GM21367 (cell line): Measurements from ENCODE around the gene PDZK1IP1.
"Not testable (repeated sequence)": the region's sequence is repeated elsewhere in the genome, so short reads cannot be mapped to it uniquely, and the experiment has no call there.

Source experiments
- ATAC-seq: cut with Tn5 transposase; IDR thresholded peaks from one replicate; pipeline ENCODE4 v1.9.1; 2021; ENCODE audit not compliant: unreplicated experiment

Gene PDZK1IP1

DNA sequence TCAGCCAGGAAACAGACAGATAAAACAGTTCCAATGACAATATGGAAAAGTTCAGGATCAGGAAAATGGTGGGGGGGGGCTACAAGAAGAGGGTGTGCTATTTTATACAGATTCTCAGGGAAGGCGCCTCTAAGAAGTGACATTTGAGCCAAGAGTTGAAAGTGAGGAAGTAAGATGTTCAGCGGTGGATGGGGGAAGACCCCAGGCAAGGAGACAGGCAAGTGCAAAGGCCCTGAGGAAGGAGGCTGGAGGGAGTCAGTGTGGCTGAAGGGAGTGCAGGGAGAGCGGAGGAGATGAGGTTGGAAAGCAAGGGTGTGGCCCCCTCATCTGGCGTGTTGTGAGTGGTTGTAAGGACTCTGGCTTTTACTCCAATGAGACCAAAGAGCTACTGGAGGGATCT lies 8.4 kb upstream of the PDZK1IP1 start:
- ATAC-seq, result no peak

DNA sequence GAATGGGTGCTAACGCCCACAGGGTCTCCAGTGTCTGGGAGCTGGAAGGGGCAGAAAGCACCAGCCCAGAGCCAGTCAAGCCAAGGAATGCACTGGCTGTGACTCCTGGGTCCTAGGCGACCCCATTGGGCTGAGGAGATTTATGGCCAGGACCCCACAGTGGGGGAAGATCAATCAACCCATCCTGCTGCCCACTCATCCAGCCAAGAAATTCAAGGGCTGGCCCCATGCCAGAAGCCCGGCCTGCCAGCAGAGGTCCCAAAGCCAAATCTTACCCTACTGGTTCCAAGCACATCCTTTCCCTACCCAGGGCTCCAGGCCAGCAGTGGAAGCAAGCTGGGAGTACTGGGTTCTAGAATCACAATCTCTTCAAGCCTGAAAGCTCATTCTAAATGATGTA lies 6.8 kb upstream of the PDZK1IP1 start:
- ATAC-seq, result no peak

DNA sequence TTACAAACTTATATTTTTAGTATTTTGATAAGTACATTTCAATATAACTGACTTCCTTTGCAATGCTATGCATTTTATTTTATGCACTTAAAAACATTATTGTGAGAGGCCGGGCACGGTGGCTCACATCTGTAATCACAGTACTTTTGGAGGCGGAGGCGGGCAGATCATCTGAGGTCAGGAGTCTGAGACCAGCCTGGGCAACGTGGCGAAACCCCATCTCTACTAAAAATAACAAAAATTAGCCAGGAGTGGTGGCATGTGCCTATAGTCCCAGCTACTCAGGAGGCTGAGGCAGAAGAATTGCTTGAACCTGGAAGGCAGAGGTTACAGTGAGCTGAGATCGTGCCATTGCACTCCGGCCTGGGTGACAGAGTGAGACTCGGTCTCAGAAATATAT lies 6.1 kb upstream of the PDZK1IP1 start:
- ATAC-seq, result not testable (repeated sequence)

DNA sequence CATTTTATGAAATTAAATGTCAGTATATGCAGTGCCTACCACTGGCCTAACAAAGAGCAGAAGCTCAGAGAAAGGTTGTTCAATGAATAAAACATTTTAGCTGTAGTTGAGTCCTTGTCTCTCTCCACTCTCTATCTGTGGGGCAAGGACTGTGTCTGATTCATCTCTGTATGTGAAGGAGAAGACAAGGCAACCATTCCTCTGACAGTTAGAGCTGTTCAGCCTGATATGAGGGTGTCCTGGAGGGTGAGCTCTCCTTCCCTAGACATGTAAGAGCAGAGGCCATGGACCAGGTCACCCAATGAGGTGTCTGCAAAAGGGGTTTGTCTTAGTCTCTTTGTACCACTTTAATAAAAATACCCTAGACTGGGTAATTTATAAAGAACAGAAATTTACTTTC lies 4.5 kb upstream of the PDZK1IP1 start:
- ATAC-seq, result no peak

DNA sequence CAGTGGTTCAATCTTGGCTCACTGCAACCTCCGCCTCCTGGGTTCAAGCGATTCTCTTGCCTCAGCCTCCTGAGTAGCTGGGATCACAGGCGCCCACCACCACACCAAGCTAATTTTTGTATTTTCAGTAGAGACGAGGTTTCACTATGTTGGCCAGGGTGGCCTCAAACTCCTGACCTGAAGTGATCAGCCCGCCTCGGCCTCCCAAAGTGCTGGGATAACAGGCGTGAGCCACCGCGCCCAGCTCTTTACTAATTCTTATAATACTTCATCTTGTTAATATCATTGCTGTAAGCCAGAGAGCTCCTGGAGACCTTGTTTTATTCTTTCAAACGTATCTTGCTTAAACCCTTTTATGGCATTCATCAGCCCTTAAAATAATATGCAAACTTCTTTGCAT lies 3.7 kb upstream of the PDZK1IP1 start:
- ATAC-seq, result not testable (repeated sequence)

DNA sequence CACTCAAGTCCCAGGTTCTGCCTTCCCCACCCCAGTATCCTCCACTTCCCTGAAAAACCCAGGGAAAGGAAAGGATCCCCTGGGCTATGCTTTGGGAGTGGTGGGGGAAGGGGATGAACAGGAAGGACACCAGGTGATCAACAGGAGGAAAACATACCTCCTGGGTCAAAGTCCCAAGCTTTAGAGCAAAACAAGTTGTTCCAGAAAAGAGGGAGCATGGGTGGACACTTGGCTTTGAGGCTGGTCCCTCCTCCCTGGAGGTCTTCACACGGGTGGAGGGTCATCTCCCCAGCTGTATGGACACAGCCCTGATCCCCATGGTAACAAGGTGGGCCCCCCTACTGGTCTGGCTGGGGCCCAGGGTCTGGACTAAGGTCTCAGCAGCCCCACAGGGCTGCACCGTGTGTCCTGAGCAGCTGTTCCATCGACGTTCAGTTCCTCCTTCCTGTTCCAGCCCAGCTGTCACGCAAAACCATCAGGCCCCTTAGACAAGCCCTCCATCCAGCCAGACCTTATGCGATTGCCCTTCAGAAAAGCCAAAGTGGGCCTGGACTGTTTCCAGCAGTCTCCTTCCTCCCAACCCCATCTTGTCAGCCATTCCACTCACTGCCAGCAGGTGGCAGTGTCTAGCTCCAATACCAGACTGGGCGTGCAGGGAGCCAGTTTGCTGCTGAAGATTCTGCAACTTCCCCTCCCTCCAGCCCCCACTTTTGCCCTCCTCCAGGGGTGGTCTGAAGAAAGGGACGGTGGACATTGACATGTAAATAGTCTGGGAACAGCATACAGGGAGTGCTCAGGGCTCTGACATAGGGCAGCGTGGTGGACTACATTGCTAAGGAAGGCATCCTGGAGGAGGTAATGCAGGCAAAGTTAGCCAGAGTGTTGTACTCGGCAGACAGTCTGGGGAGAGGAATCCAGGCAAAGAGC lies 2.9 kb upstream of the PDZK1IP1 start:
- ATAC-seq, result peak; percentile 65

DNA sequence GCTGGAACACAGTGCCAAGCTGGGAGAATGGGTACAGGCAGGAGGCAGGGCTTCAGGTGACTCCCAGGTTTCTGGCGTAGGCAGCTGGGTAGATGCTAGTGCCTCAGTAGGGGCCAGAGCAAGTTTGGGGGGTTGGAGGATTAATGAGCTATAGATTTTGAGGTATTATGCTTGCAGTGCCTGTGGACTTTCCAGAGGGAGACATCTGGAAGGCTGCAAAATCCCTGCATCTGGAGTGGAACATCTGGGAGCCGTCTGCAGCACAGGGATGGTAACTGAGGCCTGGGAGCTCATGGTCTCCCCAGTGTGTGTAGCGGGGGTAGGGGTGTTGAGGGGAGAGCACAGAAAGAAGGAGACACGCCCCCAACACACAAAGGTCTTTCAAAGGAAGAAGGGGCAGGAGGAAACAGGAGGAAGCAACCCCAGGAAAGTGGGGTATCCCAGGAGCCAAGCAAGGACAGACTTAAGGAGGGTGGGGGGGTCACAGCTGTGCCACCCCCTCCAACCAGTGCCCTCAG lies 2.2 kb upstream of the PDZK1IP1 start:
- ATAC-seq, result no peak

DNA sequence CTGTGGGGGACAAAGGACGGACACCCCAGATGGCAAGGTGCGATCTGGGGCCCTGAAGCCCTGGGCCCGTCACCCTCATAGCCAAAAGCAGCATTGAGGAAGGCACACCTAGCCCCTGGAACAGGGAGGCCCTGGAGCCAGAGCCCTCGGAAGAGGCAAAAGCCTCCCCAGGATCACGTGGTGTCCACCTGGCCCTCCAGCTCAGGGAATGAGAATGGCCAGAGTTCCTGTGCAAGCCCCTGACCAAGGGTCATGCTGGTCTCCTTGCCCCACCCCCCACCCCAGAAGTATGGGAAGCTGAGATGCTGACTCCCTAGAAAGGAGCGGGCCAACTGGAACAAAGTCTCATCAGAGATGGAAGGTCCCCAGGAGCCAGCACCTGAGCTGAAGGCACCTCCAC lies 1.0 kb upstream of the PDZK1IP1 start:
- ATAC-seq, result no peak

DNA sequence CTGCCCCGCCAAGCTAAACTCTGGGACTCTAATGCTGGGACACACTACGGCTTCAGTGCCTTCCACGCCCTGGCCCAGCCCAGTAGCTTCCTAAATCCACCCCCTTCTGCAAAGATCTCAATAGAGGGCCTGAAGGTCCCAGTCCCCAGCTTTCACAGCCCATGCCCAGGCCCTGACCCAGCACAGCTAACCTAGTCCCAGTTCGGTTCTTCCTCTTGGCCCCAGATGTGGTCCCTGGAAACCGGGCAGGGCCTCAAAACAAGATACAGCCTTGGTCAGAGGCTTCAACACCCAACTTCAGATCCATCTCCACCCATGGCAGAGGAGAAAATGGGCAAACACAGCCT lies 646 bp upstream of the PDZK1IP1 start:
- no peak for ATAC-seq

DNA sequence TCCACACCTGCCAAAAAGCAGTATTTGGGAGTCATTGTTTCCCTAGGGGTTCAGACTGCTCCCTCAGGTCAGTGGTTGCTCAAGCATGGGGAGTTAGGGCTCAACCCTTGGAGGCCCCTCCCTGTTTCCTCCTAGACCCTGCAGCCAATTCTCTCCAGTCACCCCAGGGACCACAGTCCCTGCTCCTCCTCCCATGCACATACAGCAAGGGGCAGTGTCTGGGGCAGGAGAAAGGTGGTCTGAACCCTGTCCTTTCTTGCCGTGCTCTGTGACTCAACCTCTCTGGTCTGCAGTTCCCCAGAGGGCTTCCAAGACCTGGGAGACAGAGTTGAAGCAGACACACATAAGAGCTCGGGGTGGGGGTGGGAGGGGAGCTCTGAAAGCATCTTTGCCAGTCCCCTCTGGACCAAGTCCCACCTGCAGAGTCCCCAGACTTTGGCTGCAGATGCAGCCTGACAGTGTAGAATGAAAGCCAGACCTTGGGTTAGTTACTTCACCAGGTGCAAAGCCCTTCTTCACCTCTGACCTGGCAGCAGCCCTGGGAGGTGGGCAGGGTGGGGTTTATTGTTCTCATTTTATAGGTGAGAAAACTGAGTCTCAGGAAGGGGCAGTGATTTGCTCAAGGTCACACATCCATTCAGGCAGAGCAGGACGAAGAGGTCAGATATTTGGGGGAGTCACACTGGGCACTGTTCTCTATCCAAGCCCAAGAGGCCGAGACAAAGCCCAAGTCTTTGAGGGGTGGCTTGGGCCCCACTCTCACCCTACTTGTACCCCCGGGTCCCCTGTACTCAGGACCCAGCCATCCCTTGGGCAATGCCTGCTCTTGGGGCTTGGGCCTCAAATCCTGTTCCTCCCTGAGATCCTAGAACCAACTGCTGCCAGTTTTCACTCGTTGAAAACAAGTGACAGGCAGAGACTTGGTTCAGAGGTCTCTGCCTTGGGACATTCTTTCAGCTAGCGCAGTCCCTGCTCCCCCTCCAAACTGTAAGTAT lies 748 bp downstream of the PDZK1IP1 start:
- ATAC-seq, result no peak

DNA sequence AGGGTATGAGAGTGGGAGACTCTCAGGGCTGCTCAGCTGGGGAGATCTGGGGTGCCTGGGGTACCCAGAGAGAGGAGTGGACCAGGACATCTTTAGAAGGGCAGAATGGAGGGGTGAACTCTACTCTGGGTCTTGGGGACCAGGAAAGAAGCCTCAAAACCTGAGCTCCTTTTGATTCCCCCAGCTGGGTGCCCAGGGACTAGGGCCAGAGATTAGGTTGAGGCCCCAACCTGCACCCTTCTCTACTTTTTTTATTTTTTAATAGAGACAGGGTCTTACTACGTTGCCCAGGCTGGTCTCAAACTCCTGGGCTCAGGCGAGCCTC lies 1.9 kb downstream of the PDZK1IP1 start:
- ATAC-seq, result no peak

DNA sequence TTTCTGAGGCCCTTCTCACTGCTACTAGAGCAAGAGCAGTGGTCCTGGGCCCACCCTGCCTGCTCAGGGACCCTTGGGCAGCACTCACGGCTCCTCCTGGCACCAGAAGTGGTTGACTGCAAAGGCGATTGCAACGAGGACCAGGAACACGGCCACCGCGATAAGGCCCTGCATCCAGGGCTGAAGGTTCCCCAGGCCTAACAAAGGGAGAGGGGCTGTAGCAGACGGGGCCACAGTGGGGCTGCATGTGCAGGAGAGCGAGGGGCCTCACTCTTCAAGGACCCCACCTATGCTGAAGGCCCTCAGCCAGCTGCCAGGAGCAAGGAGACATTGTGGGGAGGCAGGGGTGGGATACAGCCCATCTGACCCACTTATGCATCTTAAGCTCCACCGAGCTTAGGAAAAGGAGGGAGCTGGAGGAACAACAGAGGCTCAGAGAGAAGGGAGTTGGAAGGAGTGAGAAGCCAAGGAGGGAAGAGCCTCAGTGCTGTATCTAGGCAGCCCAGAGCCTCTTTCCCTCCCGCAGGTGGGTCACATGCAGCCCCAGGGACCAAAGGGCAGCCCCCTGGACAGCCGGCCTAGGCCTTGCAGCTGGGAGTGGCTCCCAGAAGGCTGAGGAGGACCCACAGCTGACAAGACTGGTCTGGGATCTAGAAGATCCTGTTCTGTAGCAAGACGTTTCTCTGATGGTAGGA lies 2.5 kb downstream of the PDZK1IP1 start:
- no peak for ATAC-seq

DNA sequence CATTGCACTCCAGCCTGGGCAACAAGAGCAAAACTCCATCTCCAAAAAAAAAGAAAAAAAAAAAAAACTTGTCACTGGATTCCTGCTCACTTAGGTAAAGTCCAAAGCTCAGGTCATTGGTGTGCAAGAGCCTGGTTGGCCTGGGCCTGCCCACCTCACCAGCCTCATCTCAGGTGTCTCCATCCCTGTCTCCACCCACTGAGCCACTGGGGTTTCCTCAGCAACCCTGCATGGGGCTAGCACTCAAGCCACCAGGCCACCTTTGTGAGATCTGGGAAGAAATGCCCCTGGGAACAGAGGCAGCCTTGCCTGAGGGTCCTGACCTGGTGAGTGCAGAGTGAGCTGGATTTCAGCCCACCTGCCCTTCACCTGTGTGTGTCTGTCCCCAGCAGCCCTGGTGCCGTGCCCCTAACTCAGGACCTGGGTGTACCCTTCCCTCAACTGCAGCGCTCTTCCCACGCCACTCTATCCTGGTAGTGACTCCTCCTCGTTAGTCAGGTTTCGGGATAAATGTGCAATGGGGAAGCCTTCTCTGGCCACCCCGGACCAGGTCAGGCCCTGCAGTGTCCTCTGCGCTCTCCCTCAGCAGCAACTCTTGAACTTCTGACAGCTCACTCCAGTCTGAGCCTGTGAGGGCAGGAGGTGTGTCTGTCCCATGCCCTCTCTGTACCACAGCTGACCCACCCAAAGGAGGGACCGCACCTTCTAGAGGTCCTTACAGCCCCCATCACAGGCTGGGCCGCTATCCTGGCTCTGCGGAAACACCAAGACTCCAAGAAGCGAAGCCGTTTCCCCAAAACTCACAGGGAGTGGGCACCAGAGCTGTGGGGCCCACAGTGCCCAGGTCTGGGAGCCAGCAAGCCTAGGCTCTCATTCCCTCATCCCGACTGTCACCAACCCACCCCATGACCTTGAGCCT lies 3.3 kb downstream of the PDZK1IP1 start:
- ATAC-seq, result no peak

DNA sequence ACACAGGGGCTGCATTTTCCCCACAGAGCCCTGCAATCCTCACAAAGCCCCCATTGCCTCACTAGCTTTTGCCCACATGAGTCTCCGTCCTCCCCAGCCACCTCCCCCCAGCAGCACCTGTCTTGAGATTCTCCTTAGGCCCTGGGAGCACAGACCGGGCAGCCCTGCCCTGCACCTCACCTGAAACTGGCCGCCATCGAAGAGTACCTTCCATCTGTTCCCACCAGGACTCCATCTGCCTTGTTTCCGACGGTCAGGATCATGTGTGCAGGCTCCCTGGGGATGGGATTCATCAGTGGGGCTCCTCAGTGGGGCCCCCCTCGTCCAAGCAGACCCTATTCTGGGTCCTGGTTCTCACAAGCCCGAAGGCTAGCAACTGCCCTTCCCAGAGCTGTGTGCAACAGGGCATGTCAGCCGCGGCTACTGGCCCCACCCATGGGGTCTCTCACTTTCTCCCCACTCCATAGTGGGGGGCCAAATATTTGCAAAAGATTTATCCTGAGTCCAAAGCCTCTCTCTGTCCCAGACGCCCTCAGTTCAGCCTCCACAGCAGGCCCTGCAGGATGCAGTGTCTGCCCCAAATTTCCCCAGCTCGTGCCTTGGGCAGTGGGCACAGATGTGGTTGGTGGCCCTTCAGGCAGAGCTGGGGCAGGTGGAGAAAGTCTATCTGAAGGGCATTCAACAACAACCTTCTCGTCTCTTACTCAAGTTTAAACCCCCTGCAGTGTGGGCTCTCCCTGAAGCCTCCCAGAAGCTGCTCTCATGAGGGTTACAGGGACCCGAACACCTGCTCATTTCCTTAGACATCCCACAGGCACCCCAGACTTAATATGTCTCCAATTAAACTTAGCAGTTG lies 4.8 kb downstream of the PDZK1IP1 start:
- no peak for ATAC-seq

DNA sequence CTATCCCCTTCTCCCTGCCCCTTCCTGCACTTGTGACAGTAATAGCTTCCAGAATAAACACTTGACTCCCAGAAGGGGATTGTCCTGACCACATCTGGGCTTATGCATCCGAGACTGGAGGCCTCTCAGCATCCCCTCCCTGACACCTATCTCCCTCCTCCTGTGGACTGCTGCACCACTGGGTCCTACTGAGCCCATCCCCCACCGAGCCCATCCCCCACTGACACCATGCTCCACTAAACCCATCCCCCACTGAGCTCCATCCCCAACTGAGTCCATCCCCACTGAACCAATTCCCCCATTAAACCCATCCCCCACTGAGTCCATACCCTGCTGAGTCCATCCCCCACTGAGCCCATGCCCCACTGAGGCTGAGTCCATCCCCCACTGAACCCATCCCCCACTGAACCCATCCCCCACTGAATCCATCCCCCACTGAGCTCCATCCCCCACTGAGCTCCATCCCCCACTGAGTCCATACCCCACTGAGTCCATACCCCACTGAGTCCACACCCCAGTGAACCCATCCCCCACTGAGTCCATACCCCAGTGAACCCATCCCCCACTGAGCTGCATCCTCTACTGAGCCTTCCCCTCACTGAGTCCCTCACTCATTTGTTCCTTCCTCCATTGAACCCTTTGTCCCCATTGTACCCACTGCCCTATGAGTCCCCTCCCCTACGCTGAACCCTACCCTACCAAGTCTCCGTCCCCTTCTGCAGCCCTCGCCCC lies 5.6 kb downstream of the PDZK1IP1 start:
- no peak for ATAC-seq

DNA sequence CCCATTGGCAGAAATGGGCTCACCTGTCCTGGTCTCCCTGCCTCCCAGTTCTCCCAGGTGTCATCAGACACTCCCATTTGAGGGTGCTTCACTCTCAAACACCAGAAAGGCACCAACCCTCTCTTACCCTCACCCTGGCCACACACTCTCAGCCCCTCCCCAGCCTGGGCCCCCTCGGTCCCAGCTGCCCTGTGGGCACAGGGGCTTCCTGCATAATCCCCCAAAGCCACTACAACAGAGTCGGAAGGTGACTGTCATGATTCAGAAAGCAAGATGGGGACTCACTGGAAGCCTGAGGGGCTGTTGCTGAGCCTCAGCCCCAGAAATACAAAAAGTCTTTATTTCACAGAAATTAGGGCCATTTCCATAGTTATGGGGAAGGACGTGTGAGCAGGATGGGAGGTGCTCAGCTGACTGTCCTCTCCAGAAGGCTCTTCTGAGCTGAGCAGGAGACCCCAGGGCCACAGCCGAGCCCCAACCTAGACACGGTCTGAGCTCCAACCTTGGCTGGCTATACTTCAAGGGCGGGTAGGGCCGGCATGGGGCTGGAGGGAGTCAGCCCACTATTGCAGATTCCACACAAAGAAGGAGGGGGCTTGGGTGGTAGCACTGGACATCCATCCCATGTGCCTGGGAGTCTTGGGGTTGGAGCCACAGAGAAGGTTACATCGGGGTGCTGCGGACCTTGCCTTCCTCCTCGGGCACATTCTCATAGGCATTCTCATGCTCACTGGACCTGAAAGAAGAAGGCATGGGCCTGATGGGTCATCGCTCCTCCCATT lies 6.3 kb downstream of the PDZK1IP1 start:
- no peak for ATAC-seq

DNA sequence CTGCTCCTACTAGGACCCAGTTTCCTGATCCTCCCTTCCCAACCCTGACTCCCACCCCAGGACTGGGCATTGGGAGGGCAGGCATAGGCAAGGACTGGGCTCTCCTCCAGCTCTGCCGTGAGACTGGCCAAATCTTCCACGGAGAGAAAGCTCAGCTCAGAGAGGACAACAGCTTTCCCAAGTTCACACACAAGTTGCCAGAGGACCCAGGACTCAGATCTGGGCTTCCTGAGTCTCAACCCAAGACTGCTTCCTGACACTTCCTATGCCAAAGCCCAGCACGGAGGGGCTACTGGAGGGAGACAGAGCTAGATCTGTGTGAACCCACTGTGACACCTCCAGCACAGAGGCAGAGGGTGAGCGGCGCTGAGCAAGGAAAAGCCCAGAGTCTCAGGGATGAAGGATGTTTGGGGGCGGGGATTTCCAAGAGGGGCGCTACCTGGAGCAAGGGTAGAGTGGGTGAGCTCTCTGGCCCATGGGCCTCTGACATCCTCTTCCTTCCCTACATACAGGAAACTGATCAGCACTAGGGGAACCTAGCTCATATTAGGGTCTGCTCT lies 7.1 kb downstream of the PDZK1IP1 start:
- ATAC-seq, result no peak
